DMS79 (cell line): ENCODE measurements around the gene VBP1.
"Not testable (repeated sequence)": the region's sequence is repeated elsewhere in the genome, so short reads cannot be mapped to it uniquely, and the experiment has no call there.

ENCODE experiments used
- DNase-seq: peaks from one replicate; lab custom pipeline; 2025; lab: John Stamatoyannopoulos, UW

VBP1 gene

GRCh38 chrX:155263854-155264628 lies 47.8 kb downstream of the VBP1 start, which contains the start of gene RAB39B:
Gene RAB39B (minus strand): TSS chrX:155264491. CDS start chrX:155264288, 203 bp downstream.
- DNase-seq, result peak; percentile 47

GRCh38 chrX:155266439-155266838 lies 50.2 kb downstream of the VBP1 start:
- no peak for DNase-seq

- DNase-seq, result not testable (repeated sequence)
These were observed 51.7 kb downstream of the VBP1 start for GRCh38 chrX:155267995-155268394.

GRCh38 chrX:155270969-155271368 lies 54.7 kb downstream of the VBP1 start:
- DNase-seq, result no peak

- DNase-seq, result no peak
These were observed 63.6 kb downstream of the VBP1 start for GRCh38 chrX:155279873-155280272.
